GM18519 (cell line): ENCODE measurements around the gene TEX19.
"Not testable (repeated sequence)": the region's sequence is repeated elsewhere in the genome, so short reads cannot be mapped to it uniquely, and the experiment has no call there.

Experiments used
- ATAC-seq: cut with Tn5 transposase; IDR thresholded peaks from one replicate; pipeline ENCODE4 v1.9.1; 2021; ENCODE audit warnings: mild to moderate bottlenecking, moderate library complexity; ENCODE audit not compliant: unreplicated experiment, low FRiP score

Gene TEX19

DNA sequence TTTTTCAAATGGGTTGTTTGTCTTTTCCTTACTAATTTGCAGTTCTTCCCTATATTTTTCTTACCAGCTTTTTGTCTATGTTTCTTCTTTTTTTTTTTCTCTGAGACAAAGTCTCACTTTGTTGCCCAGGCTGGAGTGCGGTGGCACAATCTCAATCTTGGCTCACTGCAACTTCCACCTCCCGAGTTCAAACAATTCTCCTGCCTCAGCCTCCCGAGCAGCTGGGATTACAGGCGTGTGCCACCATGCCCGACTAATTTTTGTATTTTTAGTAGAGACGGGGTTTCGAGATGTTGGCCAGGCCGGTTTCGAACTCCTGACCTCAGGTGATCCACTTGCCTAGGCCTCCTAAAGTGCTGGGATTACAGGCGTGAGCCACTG lies 14.0 kb downstream of the TEX19 start:
- not testable (repeated sequence) for ATAC-seq

GRCh38 chr17:82373731-82374625 lies 14.9 kb downstream of the TEX19 start:
- no peak for ATAC-seq

- no peak for ATAC-seq
Measured at GRCh38 chr17:82374626-82375331, 15.7 kb downstream of the TEX19 start.

DNA sequence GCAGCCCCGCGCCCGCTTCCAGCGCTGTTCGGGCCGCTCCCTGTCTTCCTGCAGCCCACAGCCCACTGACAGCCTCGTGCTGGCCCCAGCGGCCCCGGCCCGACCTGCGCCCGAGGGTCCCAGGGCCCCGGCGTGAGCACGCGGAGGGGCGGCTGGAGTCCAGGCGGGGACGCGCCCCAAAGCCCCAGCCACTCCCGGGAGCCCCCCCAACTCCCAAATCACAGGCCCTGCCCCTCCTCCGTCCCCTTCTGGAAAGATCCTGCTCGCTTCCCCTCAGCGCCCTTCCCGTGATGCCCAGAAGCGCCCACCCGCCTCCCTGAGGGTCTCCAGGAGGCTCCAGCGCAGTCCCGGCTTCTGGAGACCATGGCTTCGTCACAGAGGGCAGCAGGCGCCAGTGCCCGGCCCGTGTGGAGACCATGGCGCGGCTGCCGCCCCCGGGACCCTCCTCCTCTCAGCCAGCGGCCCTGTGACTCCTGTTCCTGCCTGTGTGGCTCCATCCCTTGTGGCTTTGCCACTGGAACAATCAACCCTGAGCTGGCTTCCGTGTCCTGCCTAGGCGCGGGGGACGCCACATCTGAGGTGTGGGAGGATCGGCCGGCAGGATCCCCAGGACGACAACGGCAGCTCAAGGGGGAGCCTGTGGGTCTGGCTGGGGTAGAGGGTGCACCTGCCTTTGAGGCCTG lies 16.5 kb downstream of the TEX19 start:
- ATAC-seq, result no peak

- no peak for ATAC-seq
Measured at GRCh38 chr17:82376042-82376730, 17.1 kb downstream of the TEX19 start.

- ATAC-seq, result not testable (repeated sequence)
Measured at GRCh38 chr17:82377294-82377693, 18.2 kb downstream of the TEX19 start.

- ATAC-seq, result no peak
Measured at GRCh38 chr17:82377924-82378740, 19.1 kb downstream of the TEX19 start.

DNA sequence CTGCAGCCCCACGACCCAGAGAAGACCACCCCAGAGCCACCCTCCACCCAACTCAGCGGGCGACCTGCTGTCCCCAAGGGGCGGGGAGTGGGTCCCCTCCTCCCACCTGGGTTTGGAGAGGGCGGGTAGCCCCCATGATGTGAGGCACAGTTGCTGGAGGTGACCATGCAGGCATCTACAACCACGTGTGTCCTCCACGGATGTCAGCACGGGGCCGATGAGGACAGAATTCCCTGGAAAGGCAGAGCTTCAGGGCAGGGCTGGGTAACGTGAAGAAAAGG lies 19.6 kb downstream of the TEX19 start:
- no peak for ATAC-seq

DNA sequence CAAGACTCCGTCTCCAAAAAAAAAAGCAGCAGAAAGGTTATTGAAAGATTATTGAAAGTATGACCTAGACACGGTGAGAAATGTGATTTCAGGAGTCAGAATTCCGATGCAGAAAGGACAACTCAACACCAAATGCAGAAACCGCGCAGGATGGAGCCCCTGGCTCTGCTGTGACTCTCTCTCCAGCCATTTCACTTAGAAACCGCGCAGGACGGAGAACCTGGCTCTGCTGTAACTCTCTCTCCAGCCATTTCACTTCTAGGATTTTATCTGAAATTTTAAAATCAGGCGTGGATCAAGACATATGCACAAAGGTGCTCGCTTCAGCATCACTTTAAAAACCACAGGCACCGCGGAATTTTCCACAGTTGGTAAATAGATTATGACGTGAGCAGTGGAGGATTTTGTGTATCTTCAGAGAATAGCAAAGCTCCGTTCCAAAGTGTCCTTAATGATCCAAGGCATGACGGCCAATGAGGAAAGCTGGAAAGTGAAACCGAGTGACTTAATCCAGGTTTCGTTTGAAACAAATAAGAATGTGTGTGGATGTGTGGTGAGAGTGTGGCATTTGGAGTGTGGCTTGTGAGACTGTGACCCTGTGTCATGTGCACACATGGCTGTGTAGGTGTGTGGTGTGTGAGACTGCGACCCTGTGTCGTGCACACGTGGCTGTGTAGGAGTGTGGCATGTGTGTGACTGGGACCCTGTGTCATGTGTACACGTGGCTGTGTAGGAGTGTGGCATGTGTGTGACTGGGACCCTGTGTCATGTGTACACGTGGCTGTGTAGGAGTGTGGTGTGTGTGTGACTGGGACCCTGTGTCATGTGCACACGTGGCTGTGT lies 22.0 kb downstream of the TEX19 start:
- ATAC-seq, result no peak

GRCh38 chr17:82381703-82382009 lies 22.6 kb downstream of the TEX19 start:
- ATAC-seq, result not testable (repeated sequence)

- ATAC-seq, result not testable (repeated sequence)
Measured at GRCh38 chr17:82382220-82382932, 23.3 kb downstream of the TEX19 start.

GRCh38 chr17:82382933-82383255 lies 23.8 kb downstream of the TEX19 start:
- no peak for ATAC-seq

GRCh38 chr17:82383411-82383810 lies 24.4 kb downstream of the TEX19 start:
- ATAC-seq, result no peak

- ATAC-seq, result no peak
Measured at GRCh38 chr17:82384051-82384729, 25.1 kb downstream of the TEX19 start.

DNA sequence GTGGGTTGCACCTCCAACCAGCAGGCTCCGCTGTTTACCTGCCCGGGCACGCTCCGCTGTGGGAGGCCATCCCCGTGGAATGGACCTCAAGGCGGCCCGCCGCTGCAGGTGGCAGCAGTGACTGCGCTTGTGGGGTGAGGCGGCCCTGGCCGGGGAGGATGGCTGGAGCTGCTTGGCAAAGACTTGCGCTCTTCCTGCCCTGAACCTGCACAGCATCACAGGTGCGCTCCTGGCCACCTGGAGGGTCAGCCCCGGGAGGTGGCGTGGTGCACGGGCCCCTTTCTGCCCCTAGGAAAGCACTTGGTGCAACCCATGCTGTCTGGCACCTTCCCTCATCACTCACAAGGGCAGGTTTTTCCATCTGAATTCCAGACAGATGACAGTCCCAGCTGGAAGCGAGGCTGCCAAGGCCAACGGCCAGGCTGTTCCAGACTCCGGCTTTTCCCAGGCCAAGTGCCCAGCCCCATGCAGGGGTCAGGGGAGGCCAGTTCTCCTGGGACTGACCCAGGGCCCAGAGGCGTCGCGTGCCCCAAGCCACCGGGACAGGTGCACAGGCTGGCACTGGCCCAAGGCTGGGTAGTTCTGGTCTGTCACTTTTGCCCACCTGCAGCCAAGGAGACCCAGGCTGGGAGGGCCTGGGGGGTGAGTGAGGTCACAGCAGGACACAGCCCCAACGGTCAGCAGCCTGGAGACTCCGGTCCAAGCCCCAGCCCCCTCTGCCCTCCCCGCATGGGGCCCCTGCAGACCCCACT lies 25.9 kb downstream of the TEX19 start:
- no peak for ATAC-seq

GRCh38 chr17:82385559-82386254 lies 26.7 kb downstream of the TEX19 start:
- ATAC-seq, result no peak

DNA sequence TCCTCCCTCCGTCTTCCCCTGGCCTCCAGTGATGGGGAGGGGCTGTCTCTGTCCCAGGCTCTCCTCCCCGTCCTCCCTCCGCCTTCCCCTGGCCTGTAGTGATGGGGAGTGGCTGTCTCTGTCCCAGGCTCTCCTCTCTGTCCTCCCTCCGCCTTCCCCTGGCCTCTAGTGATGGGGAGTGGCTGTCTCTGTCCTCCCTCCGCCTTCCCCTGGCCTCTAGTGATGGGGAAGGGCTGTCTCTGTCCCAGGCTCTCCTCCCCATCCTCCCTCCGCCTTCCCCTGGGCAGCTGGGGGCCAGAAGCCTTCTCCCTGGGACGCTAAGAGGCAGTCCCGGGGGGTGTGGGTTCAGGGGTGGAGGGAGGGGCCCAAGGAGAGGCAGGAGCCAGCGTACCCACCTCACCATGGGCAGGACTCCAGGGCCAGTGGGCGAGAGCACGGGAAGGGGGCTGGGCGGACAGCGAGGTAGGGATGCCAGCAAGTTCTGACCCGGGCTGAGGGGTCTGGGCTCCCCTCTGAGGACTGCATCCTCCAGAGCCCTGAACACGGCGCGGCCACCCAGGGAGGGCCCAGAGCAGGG lies 27.3 kb downstream of the TEX19 start:
- ATAC-seq, result no peak
